Measurements from ENCODE around the gene SH2B3. TPM values are rescaled to one million over a fixed set of nuclear protein-coding genes. Genes with fewer than 3 reads are reported as not detected.

The SH2B3 gene
- total RNA-seq, 1 donor from 2014 or later = 18.1 TPM

DNA sequence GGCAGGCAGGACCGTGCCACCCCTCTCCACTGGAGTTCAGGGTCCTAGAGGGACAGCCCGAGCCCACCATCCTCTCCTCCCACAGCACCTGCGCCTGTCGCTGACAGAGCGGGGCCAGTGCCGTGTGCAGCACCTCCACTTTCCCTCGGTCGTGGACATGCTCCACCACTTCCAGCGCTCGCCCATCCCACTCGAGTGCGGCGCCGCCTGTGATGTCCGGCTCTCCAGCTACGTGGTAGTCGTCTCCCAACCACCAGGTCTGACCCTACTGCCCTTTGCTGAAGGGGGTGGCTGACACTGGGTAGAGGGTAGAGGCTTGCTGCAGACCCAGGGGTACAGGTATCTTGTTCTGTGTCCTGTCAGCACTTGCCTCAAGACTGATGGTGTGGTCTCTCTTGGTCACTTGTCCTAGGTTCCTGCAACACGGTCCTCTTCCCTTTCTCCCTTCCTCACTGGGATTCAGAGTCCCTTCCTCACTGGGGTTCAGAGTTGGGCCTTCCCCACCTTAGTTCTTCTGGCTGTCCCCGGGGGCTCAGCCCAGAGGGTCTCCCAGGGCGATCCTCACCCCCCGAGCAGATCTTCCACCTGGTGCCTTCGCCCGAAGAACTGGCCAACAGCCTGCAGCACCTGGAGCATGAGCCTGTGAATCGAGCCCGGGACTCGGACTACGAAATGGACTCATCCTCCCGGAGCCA is 42.0 kb downstream of the SH2B3 start:
- DNase-seq = no peak
- Mint-ChIP-seq H3K9me3 (ENCODE audit: unreplicated experiment) (peaks cover 9% of the 10 kb centered on the region), H3K4me1 (ENCODE audit: low read depth, unreplicated experiment) (peaks cover 13% of the 10 kb centered on the region), H3K4me3 (ENCODE audit: unreplicated experiment) (no peak overlapping the region), H3K36me3 (ENCODE audit: unreplicated experiment) (no peaks in the 10 kb centered on the region), H3K27me3 (ENCODE audit: unreplicated experiment) (peaks cover 15% of the 10 kb centered on the region), H3K27ac (ENCODE audit: unreplicated experiment) (no peak overlapping the region)
- TF ChIP-seq, protein P1, sequence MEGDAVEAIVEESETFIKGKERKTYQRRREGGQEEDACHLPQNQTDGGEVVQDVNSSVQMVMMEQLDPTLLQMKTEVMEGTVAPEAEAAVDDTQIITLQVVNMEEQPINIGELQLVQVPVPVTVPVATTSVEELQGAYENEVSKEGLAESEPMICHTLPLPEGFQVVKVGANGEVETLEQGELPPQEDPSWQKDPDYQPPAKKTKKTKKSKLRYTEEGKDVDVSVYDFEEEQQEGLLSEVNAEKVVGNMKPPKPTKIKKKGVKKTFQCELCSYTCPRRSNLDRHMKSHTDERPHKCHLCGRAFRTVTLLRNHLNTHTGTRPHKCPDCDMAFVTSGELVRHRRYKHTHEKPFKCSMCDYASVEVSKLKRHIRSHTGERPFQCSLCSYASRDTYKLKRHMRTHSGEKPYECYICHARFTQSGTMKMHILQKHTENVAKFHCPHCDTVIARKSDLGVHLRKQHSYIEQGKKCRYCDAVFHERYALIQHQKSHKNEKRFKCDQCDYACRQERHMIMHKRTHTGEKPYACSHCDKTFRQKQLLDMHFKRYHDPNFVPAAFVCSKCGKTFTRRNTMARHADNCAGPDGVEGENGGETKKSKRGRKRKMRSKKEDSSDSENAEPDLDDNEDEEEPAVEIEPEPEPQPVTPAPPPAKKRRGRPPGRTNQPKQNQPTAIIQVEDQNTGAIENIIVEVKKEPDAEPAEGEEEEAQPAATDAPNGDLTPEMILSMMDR (IDR thresholded peaks at IDR 0.05; ENCODE audit: partially characterized antibody, unreplicated experiment) = no peak

DNA sequence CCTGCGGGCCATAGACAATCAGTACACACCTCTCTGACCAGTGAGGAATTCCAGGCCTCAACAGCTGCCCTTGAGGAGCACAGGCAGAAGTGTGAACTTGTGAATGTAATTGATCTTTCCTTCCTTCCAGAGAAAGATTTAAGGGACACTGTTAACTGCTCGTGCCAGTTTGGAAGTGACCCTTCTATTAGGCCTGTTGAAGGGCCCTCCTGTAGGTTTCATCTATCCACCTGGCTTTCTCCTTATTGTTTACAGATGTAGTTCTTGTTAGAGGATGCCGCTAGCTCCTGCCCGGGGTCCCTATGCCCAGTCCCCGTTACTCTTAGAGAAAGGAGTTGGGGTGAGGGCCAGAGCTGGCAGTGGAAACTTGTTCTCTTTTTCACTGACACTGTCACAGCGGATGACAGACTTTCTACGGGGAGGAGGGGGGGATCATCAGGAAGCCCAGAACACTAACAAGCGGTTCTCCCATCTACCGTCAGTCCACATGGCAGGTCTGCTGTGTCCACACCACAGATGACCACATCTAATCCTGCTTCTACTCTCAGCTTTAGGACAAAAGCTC is 42.6 kb downstream of the SH2B3 start:
- Mint-ChIP-seq H3K27ac (ENCODE audit: unreplicated experiment) (no peak overlapping the region), H3K9me3 (ENCODE audit: unreplicated experiment) (peaks cover 9% of the 10 kb centered on the region), H3K4me3 (ENCODE audit: unreplicated experiment) (no peak overlapping the region), H3K27me3 (ENCODE audit: unreplicated experiment) (peaks cover 12% of the 10 kb centered on the region), H3K4me1 (ENCODE audit: low read depth, unreplicated experiment) (peaks cover 12% of the 10 kb centered on the region), H3K36me3 (ENCODE audit: unreplicated experiment) (no peaks in the 10 kb centered on the region)
- TF ChIP-seq, protein P1 (IDR thresholded peaks at IDR 0.05; ENCODE audit: partially characterized antibody, unreplicated experiment) = no peak
- DNase-seq = no peak

DNA sequence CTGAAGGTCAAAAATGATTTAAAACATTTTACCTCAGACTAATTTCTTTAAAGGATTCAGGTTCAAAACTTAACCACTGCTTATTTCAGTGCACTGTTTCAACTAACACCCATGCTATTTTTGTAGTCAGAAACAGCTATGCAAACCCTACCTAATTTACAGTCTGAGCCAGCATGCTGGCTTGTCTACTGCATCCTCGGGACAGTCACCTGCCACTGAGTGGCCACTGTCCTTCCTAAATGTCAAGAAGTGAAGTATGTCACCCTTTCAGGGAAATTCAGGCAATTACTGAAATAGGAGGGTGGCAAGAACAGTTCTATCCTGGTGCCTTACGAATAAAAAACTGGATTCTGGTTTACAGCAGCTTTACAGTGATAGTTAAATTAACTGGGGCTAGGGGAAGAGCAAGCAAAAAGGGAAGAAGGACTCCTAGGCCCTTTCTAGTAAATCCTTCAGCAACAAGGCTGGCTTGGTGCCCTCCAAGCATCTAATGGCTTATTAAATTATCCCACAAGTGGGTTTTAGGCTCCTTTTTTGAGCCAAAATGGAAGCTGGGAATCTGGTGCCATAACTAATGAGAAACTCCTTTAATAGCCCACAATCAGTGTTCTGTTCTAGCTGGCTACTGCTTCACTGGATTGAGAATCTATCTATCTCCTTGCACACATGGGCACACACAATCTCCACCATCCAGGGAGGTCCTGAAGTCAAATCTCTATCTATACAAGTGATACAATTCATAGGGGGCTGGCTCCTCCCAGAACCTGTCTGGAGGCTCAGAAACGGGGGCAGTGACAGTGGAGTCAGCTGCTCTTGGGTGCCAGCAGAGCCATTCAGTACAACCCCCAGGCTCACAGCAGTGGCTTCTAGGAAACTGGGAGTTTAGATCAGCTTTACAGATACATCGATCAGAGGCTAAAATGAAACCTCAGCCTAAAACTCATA is 43.4 kb downstream of the SH2B3 start:
- peaks cover 9% of the 10 kb centered on the region for H3K9me3 Mint-ChIP-seq (ENCODE audit: unreplicated experiment)
- no peak overlapping the region for H3K4me3 Mint-ChIP-seq (ENCODE audit: unreplicated experiment)
- peaks cover 14% of the 10 kb centered on the region for H3K27me3 Mint-ChIP-seq (ENCODE audit: unreplicated experiment)
- no peak for DNase-seq
- peaks cover 12% of the 10 kb centered on the region for H3K4me1 Mint-ChIP-seq (ENCODE audit: low read depth, unreplicated experiment)
- TF ChIP-seq, protein P1 (IDR thresholded peaks at IDR 0.05; ENCODE audit: partially characterized antibody, unreplicated experiment) = no peak
- H3K36me3 Mint-ChIP-seq (ENCODE audit: unreplicated experiment) = no peaks in the 10 kb centered on the region
- no peak overlapping the region for H3K27ac Mint-ChIP-seq (ENCODE audit: unreplicated experiment)

DNA sequence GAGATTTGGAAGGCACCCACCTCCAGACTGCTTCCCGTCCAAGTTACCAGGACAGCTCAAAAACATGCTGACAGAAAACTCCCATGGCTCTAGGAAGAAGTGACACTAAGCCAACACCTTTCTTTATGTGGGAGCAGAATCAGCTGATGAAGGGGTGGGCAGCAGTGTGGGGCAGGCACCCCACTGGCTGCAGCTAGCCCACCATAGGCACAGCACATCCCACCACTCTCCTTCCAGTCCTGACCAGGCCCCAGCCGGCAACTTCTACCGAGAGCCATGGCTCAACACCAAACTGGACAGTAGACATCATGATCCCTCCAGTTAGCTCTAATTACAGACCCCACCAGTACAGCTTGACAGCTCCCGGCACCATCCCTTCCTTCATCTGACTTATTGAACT is 45.0 kb downstream of the SH2B3 start:
- H3K4me3 Mint-ChIP-seq (ENCODE audit: unreplicated experiment) = no peak overlapping the region
- DNase-seq = no peak
- H3K4me1 Mint-ChIP-seq (ENCODE audit: low read depth, unreplicated experiment) = peaks cover 10% of the 10 kb centered on the region
- H3K36me3 Mint-ChIP-seq (ENCODE audit: unreplicated experiment) = no peaks in the 10 kb centered on the region
- TF ChIP-seq, protein P1 (IDR thresholded peaks at IDR 0.05; ENCODE audit: partially characterized antibody, unreplicated experiment) = no peak
- H3K27ac Mint-ChIP-seq (ENCODE audit: unreplicated experiment) = no peak overlapping the region
- peaks cover 14% of the 10 kb centered on the region for H3K27me3 Mint-ChIP-seq (ENCODE audit: unreplicated experiment)
- H3K9me3 Mint-ChIP-seq (ENCODE audit: unreplicated experiment) = peaks cover 7% of the 10 kb centered on the region
